Neuronal stem cell (in vitro differentiated cells): Measurements from ENCODE around the gene HES2.
"Not testable (repeated sequence)": the region's sequence is repeated elsewhere in the genome, so short reads cannot be mapped to it uniquely, and the experiment has no call there.

Experiments
- DNase-seq: peaks from one replicate; pipeline ENCODE4 v3.0.0-alpha.2; 2013; ENCODE audit warnings: low spot score
- H2AFZ ChIP-seq: one replicate; pipeline ENCODE4 v1.6.1; 2013; ENCODE audit warnings: mild to moderate bottlenecking, low read length, inconsistent platforms
- H2AK5ac ChIP-seq: 2 replicates; pipeline ENCODE4 v1.6.1; 2013; ENCODE audit warnings: low read depth, mild to moderate bottlenecking, inconsistent platforms, low read length, moderate library complexity, mixed read lengths
- H2BK120ac ChIP-seq: 2 replicates; pipeline ENCODE4 v1.6.1; 2013; ENCODE audit warnings: low read depth, mild to moderate bottlenecking, inconsistent platforms, low read length, moderate library complexity, mixed read lengths
- H2BK12ac ChIP-seq: one replicate; pipeline ENCODE4 v1.6.1; 2013; ENCODE audit warnings: low read length, inconsistent platforms
- H2BK15ac ChIP-seq: 2 replicates; pipeline ENCODE4 v1.6.1; 2013; ENCODE audit warnings: mild to moderate bottlenecking, low read length, inconsistent platforms, mixed read lengths
- H2BK5ac ChIP-seq: one replicate; pipeline ENCODE4 v1.6.1; 2013; ENCODE audit warnings: inconsistent platforms, mild to moderate bottlenecking, low read length, moderate library complexity
- H3K14ac ChIP-seq: one replicate; pipeline ENCODE4 v1.6.1; 2013; ENCODE audit warnings: low read length, inconsistent platforms
- H3K18ac ChIP-seq: 2 replicates; pipeline ENCODE4 v1.6.1; 2013; ENCODE audit warnings: low read length, inconsistent platforms
- H3K23ac ChIP-seq: 2 replicates; pipeline ENCODE4 v1.6.1; 2013; ENCODE audit warnings: low read depth, mild to moderate bottlenecking, mixed read lengths, low read length, inconsistent platforms; ENCODE audit not compliant: poor library complexity
- H3K27ac ChIP-seq: replicated peaks from 3 replicates; pipeline ENCODE4 v1.5.1; 2013; ENCODE audit warnings: low read length, inconsistent platforms
- H3K27me3 ChIP-seq, 3 experiments: 2 replicates each; pipeline ENCODE4 v1.6.1; 2013; ENCODE audit warnings: low read length in 3 of 3, mild to moderate bottlenecking in 2 of 3, inconsistent platforms in 1 of 3, low read depth in 1 of 3, mixed read lengths in 1 of 3, moderate library complexity in 1 of 3; ENCODE audit not compliant: control insufficient read depth in 3 of 3, insufficient read depth in 3 of 3
- H3K36me3 ChIP-seq, 2 donors: replicated peaks in 1 of 2; 2 replicates each; pipeline ENCODE4 v1.6.1; 2013; ENCODE audit warnings: low read length in 2 of 2; ENCODE audit not compliant: control insufficient read depth in 2 of 2, insufficient read depth in 2 of 2
- H3K4ac ChIP-seq: 2 replicates; pipeline ENCODE4 v1.6.1; 2013; ENCODE audit warnings: inconsistent platforms, mild to moderate bottlenecking, low read length, moderate library complexity
- H3K4me1 ChIP-seq, 2 donors: 1 replicate in 1 of 2; 2 replicates in 1 of 2; pipeline ENCODE4 v1.6.1; 2013; ENCODE audit warnings: low read length in 2 of 2, low read depth in 1 of 2; ENCODE audit not compliant: control insufficient read depth in 2 of 2, insufficient read depth in 1 of 2
- H3K4me2 ChIP-seq: one replicate; pipeline ENCODE4 v1.6.1; 2013; ENCODE audit warnings: mild to moderate bottlenecking, low read length, inconsistent platforms; ENCODE audit not compliant: insufficient read depth, poor library complexity, severe bottlenecking
- H3K4me3 ChIP-seq, 2 donors: 2 replicates each; pipeline ENCODE4 v1.5.1; 2013; ENCODE audit warnings: low read length in 2 of 2, mild to moderate bottlenecking in 2 of 2, inconsistent platforms in 1 of 2, moderate library complexity in 1 of 2
- H3K79me1 ChIP-seq: one replicate; pipeline ENCODE4 v1.6.1; 2013; ENCODE audit warnings: low read depth, mild to moderate bottlenecking, inconsistent platforms, low read length, moderate library complexity
- H3K9ac ChIP-seq: one replicate; pipeline ENCODE4 v1.6.1; 2013; ENCODE audit warnings: mild to moderate bottlenecking, low read depth, low read length, inconsistent platforms; ENCODE audit not compliant: poor library complexity
- H3K9me3 ChIP-seq, 2 donors: replicated peaks in 1 of 2; 2 replicates each; pipeline versions ENCODE3 to v1.6.1; 2013; ENCODE audit warnings: low read length in 2 of 2, mild to moderate bottlenecking in 2 of 2, inconsistent platforms in 1 of 2, low read depth in 1 of 2, mixed read lengths in 1 of 2, moderate library complexity in 1 of 2; ENCODE audit not compliant: control insufficient read depth in 2 of 2, insufficient read depth in 1 of 2
- H4K8ac ChIP-seq: one replicate; pipeline ENCODE4 v1.6.1; 2013; ENCODE audit warnings: low read depth, mild to moderate bottlenecking, inconsistent platforms, low read length, moderate library complexity
- H4K91ac ChIP-seq: one replicate; pipeline ENCODE4 v1.6.1; 2013; ENCODE audit warnings: low read length, low read depth, mild to moderate bottlenecking, inconsistent platforms; ENCODE audit not compliant: poor library complexity
- WGBS, 2 donors: extraction: QIAGEN DNeasy Blood & Tissue Kit; methylation state at CpG; one replicate each; pipeline ENCODE4 v1.1.7; 2013; ENCODE audit warnings: missing lambda C conversion rate in 2 of 2, mixed read lengths in 1 of 2; ENCODE audit not compliant: insufficient read length in 2 of 2, insufficient replicate concordance in 1 of 2; ENCODE audit errors: extremely low coverage in 2 of 2; 5-methylcytosine and 5-hydroxymethylcytosine counted together

Gene HES2

DNA sequence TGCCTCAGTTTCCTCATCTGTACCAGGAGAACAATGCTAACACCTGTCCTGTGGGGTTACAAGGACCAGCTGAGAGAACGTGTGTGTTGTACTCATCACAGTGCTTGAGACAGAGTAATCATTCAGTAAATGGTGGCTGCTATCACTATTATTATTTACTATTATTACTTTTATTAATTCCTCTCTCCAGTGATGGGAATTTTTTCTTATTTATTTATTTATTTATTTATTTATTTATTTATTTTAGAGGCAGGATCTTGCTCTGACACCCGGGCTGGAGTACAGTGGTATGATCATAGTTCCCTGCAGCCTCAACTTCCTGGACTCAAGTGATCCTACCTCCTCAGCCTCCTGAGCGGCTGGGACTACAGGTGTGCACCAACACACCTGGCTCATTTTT is 16.6 kb upstream of the HES2 start:
- no CpG with 5 or more reads among the region's 3 CpGs for WGBS, 2 donors
- not testable (repeated sequence) for H3K27ac ChIP-seq, H2BK15ac ChIP-seq, H3K23ac ChIP-seq, H2BK5ac ChIP-seq, DNase-seq, H4K8ac ChIP-seq, H3K18ac ChIP-seq, H3K4me3 ChIP-seq, H3K4me2 ChIP-seq, H2AFZ ChIP-seq, H3K36me3 ChIP-seq, H2BK12ac ChIP-seq, H3K4ac ChIP-seq, H3K14ac ChIP-seq, H4K91ac ChIP-seq, H3K79me1 ChIP-seq, H2AK5ac ChIP-seq, H2BK120ac ChIP-seq, H3K9ac ChIP-seq, H3K9me3 ChIP-seq
- peaks cover 4 to 13% of the 10 kb centered on the region in 2 donors for H3K4me1 ChIP-seq
- peaks cover 2 to 43% (median 8%) of the 10 kb centered on the region in 3 experiments for H3K27me3 ChIP-seq

DNA sequence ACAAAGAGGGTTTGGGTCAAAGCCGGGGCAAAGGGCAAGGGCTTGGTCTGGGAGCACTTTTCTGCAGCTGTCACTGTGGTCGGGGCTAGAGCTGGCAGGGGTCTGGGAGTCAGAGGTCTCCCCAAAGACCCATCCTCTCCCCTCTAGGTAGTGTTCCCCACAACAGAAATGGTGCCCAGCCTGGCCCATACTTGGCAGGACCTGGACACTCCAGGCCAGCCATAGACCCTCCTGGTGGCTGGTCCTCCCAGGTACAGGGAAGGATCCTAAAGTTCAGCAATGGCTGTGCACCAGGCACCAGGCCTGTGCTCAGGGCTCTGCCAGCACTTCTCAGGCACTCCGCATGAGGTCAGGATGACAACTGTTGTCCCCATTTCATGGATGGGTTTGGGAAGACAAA is 15.8 kb upstream of the HES2 start:
- Histone ChIP-seq H3K4me1 (peaks cover 3 to 13% of the 10 kb centered on the region in 2 donors), H2BK5ac (no peak overlapping the region), H3K27ac (no peak overlapping the region), H3K27me3 (peaks cover 0 to 42% (median 2%) of the 10 kb centered on the region in 3 experiments), H3K4me3 (no peak overlapping the region), H3K14ac (no peak overlapping the region), H3K23ac (no peak overlapping the region), H2BK15ac (no peak overlapping the region), H4K91ac (no peak overlapping the region), H3K18ac (no peak overlapping the region), H3K9ac (no peak overlapping the region), H2BK12ac (no peak overlapping the region), H2BK120ac (no peak overlapping the region), H3K4ac (no peak overlapping the region), H3K4me2 (no peak overlapping the region), H2AK5ac (no peak overlapping the region), H2AFZ (no peak overlapping the region), H3K36me3 (no peaks in the 10 kb centered on the region), H3K79me1 (no peaks in the 10 kb centered on the region), H3K9me3 (no peaks in the 10 kb centered on the region), H4K8ac (no peak overlapping the region)
- DNase-seq, result no peak
- no CpG with 5 or more reads among the region's 3 CpGs for WGBS, 2 donors

DNA sequence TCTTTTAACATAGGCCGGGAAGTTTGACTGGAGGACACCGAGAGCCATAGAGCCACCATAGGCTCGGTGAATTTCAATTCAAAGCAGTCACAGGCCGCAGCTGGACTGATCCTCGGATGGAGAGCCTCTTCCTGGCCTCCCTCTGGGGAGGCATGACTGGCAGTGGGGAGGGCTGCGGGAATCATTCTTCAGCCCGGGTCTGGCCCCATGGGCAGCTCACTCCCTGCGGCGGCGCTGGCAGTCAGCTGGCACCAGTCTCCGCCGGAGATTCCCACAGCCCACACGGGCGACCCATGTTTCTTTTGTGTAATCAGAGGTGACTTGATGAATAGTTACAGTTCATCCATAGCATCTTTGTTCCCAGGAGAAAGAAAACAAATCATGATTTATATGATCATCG is 15.4 kb upstream of the HES2 start:
- H3K9me3 ChIP-seq, result no peaks in the 10 kb centered on the region
- no peak overlapping the region for H3K23ac ChIP-seq
- no peak overlapping the region for H2BK120ac ChIP-seq
- H3K27me3 ChIP-seq, result peaks cover 0 to 43% (median 2%) of the 10 kb centered on the region in 3 experiments
- H3K4me2 ChIP-seq, result no peak overlapping the region
- no peak for DNase-seq
- H3K14ac ChIP-seq, result no peak overlapping the region
- no peak overlapping the region for H2BK5ac ChIP-seq
- no peak overlapping the region for H2BK12ac ChIP-seq
- no peak overlapping the region for H2BK15ac ChIP-seq
- no peak overlapping the region for H3K4me3 ChIP-seq
- no peak overlapping the region for H2AFZ ChIP-seq
- no peak overlapping the region for H3K4ac ChIP-seq
- WGBS, 2 donors, result no CpG with 5 or more reads among the region's 15 CpGs
- H3K18ac ChIP-seq, result no peak overlapping the region
- H4K91ac ChIP-seq, result no peak overlapping the region
- H4K8ac ChIP-seq, result no peak overlapping the region
- H3K27ac ChIP-seq, result no peak overlapping the region
- H3K4me1 ChIP-seq, result peaks cover 6 to 15% of the 10 kb centered on the region in 2 donors
- no peaks in the 10 kb centered on the region for H3K36me3 ChIP-seq
- H2AK5ac ChIP-seq, result no peak overlapping the region
- no peak overlapping the region for H3K9ac ChIP-seq
- H3K79me1 ChIP-seq, result no peaks in the 10 kb centered on the region

DNA sequence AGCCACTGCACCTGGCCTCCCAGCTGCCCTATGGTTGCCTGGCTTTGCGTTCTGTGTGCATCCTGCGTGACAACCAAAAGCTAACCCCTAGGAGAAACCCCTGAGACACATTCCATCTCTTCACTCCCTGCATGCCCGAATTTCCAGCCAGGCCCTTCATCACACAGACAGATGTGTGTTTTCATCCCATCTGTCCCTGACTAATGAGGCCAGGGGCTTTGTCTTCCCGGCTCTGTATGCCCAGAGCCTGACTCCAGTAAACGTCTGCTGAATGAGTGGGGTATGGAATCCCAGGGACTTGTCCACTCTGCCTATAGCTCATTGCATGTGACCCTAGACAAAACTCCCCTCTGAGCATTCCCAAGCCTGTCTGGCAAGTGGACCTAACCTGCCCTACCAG is 14.5 kb upstream of the HES2 start:
- no peak overlapping the region for H3K4ac ChIP-seq
- H3K9me3 ChIP-seq, result no peaks in the 10 kb centered on the region
- peaks cover 0 to 47% (median 0%) of the 10 kb centered on the region in 3 experiments for H3K27me3 ChIP-seq
- no peak for DNase-seq
- H3K4me2 ChIP-seq, result no peak overlapping the region
- H2BK12ac ChIP-seq, result no peak overlapping the region
- peaks cover 9 to 15% of the 10 kb centered on the region in 2 donors for H3K4me1 ChIP-seq
- H3K79me1 ChIP-seq, result no peaks in the 10 kb centered on the region
- H3K9ac ChIP-seq, result no peak overlapping the region
- no peak overlapping the region for H4K8ac ChIP-seq
- H3K27ac ChIP-seq, result no peak overlapping the region
- no peak overlapping the region for H4K91ac ChIP-seq
- no peak overlapping the region for H2BK5ac ChIP-seq
- no peak overlapping the region for H2BK15ac ChIP-seq
- no peak overlapping the region for H3K18ac ChIP-seq
- no peak overlapping the region for H2AK5ac ChIP-seq
- H3K36me3 ChIP-seq, result no peaks in the 10 kb centered on the region
- H3K4me3 ChIP-seq, result no peak overlapping the region
- whole genome bisulfite sequencing, 2 donors, result no CpG with 5 or more reads among the region's 5 CpGs
- no peak overlapping the region for H3K23ac ChIP-seq
- no peak overlapping the region for H2BK120ac ChIP-seq
- no peak overlapping the region for H2AFZ ChIP-seq
- H3K14ac ChIP-seq, result no peak overlapping the region
